PC-3 (cell line): Measurements from ENCODE around the gene ENKD1. TPM values are rescaled to one million over a fixed set of nuclear protein-coding genes. Genes with fewer than 3 reads are reported as not detected.
A peak's percentile ranks its signal among the peaks of the same experiment; 100 is the strongest.

ENCODE experiments used
- ATAC-seq: fragments of 200-7000 bp; cut with Tn5 transposase; 2 replicates; pipeline ENCODE4 v1.9.1; 2020; ENCODE audit warnings: mild to moderate bottlenecking, moderate library complexity
- BruUV-seq: library from RNA; stranded (reverse); fragments of 400-500 nt; replicated peaks from 2 replicates; lab custom pipeline; 2021; lab: Mats Ljungman, UMichigan
- CTCF ChIA-PET: fragments of 300-600 bp; sonication (Branson Sonifier 250); formaldehyde crosslinking; loops from one replicate; lab custom pipeline; 2022; ENCODE audit warnings: antibody characterized with exemption; lab: Charles Lee
- POLR2A ChIA-PET: fragments of 300-600 bp; sonication (Branson Sonifier 250); formaldehyde crosslinking; loops from one replicate; lab custom pipeline; 2022; ENCODE audit warnings: antibody characterized with exemption; ENCODE audit not compliant: unreplicated experiment; lab: Charles Lee
- DNase-seq: peaks from one replicate; pipeline ENCODE4 v3.0.0-alpha.2; 2015
- H2AFZ ChIP-seq: fragments of 300-600 bp; sonication (generic); 2 replicates; pipeline ENCODE4 v1.6.0; 2016; ENCODE audit warnings: antibody characterized with exemption, low read length
- H3F3A ChIP-seq: fragments of 300-600 bp; sonication (generic); one replicate; pipeline ENCODE4 v1.6.0; 2017; ENCODE audit warnings: antibody characterized with exemption, low read length, control low read depth, mild to moderate bottlenecking; ENCODE audit not compliant: unreplicated experiment
- H3K27ac ChIP-seq: fragments of 300-600 bp; sonication (generic); 2 replicates; pipeline ENCODE4 v1.5.1; 2016; ENCODE audit warnings: mild to moderate bottlenecking, low read length
- H3K27me3 ChIP-seq: fragments of 300-600 bp; sonication (generic); 2 replicates; pipeline ENCODE4 v1.6.1; 2016; ENCODE audit warnings: low read length, mixed read lengths
- H3K36me3 ChIP-seq: fragments of 300-600 bp; sonication (generic); 2 replicates; pipeline ENCODE4 v1.6.1; 2016; ENCODE audit warnings: low read depth, mixed run types, low read length, mixed read lengths
- H3K4me1 ChIP-seq: fragments of 300-600 bp; sonication (generic); 2 replicates; pipeline ENCODE4 v1.5.1; 2016; ENCODE audit warnings: low read length; ENCODE audit not compliant: insufficient read depth
- H3K4me2 ChIP-seq: fragments of 300-600 bp; sonication (generic); 2 replicates; pipeline ENCODE4 v1.6.0; 2016; ENCODE audit warnings: low read length
- H3K4me3 ChIP-seq: fragments of 300-600 bp; sonication (generic); 2 replicates; pipeline ENCODE4 v1.5.1; 2016; ENCODE audit warnings: mild to moderate bottlenecking, low read length, mixed read lengths
- H3K79me2 ChIP-seq: fragments of 300-600 bp; sonication (generic); 2 replicates; pipeline ENCODE4 v1.6.1; 2017; ENCODE audit warnings: low read length, mixed read lengths
- H3K9ac ChIP-seq: fragments of 300-600 bp; sonication (generic); 2 replicates; pipeline ENCODE4 v1.6.0; 2016; ENCODE audit warnings: mild to moderate bottlenecking, low read length
- H3K9me2 ChIP-seq: fragments of 300-600 bp; sonication (generic); replicated peaks from 2 replicates; pipeline ENCODE4 v1.6.1; 2016; ENCODE audit warnings: mixed run types, low read length, mixed read lengths
- H3K9me3 ChIP-seq: fragments of 300-600 bp; sonication (generic); 2 replicates; pipeline ENCODE4 v1.6.1; 2016; ENCODE audit warnings: low read length, mixed read lengths
- H4K20me1 ChIP-seq: fragments of 300-600 bp; sonication (generic); 2 replicates; pipeline ENCODE4 v1.6.1; 2016; ENCODE audit warnings: low read length, mixed read lengths
- EZH2 ChIP-seq: fragments of 300-600 bp; sonication (generic); IDR thresholded peaks from one replicate; pipeline ENCODE4 v1.6.1; 2017; ENCODE audit warnings: antibody characterized with exemption, mild to moderate bottlenecking, low read length; ENCODE audit not compliant: unreplicated experiment
- EZH2phosphoT487 ChIP-seq: fragments of 300-600 bp; sonication (generic); IDR thresholded peaks from 2 replicates; pipeline ENCODE4 v1.6.1; 2018; ENCODE audit warnings: mild to moderate bottlenecking, antibody characterized with exemption, low read length, borderline replicate concordance
- intact Hi-C: fragments of 100-400 bp; cut with micrococcal nuclease; formaldehyde crosslinking; loops from 2 replicates; pipeline ENCODE4 v1.9.0; 2023
- total RNA-seq: library from RNA; depleted of rRNA; stranded (reverse); fragments of >200 nt; gene quantifications from 2 replicates; pipeline ENCODE4 v1.2.3, GENCODE V29; 2014
- TF ChIP-seq, protein P1 (sequence below): fragments of 300-600 bp; sonication (generic); conservative IDR thresholded peaks from 2 replicates; pipeline ENCODE4 v1.5.1; 2017; ENCODE audit warnings: antibody characterized with exemption, low read depth, mild to moderate bottlenecking, low read length

ENKD1 gene
- total RNA-seq, 1 experiment from 2014 or later: 19.4 TPM

DNA sequence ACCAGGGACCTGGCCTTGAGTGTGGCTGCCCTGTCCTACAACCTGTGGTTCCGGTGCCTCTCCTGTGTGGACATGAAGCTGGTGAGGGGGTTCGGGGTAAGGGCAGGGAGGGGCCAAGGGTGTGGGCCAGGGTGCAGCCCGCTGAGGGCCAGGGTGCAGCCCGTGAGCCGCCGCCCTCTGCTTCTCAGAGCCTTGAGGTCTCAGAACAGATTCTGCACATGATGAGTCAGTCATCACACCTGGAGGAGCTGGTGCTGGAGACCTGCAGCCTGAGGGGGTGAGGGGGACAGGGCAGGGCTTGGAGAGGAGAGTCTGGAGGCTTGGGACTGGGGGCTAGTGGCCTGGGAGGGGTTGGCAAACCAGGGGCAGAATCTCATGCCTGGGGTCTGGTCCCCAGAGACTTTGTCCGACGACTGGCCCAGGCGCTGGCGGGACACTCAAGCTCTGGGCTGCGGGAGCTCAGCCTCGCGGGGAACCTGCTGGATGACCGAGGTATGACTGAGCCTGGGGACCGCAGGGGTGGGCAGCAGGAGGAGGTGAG is 19.4 kb downstream of the ENKD1 start:
- no peaks in the 10 kb centered on the region for H3K36me3 ChIP-seq
- H3K9me2 ChIP-seq: no peaks in the 10 kb centered on the region
- H3K27me3 ChIP-seq: no peaks in the 10 kb centered on the region
- no peak overlapping the region for H3K9ac ChIP-seq
- H3K4me2 ChIP-seq: no peak overlapping the region
- H3K27ac ChIP-seq: no peak overlapping the region
- no peaks in the 10 kb centered on the region for H3F3A ChIP-seq
- DNase-seq (peak; percentile 28), ATAC-seq (no peak; the same call in 1 of the 2 replicates)
- H3K79me2 ChIP-seq: no peaks in the 10 kb centered on the region
- no TSS peak for BruUV-seq
- TF ChIP-seq EZH2phosphoT487 (no peak), EZH2 (no peak)
- TF ChIP-seq, protein P1, sequence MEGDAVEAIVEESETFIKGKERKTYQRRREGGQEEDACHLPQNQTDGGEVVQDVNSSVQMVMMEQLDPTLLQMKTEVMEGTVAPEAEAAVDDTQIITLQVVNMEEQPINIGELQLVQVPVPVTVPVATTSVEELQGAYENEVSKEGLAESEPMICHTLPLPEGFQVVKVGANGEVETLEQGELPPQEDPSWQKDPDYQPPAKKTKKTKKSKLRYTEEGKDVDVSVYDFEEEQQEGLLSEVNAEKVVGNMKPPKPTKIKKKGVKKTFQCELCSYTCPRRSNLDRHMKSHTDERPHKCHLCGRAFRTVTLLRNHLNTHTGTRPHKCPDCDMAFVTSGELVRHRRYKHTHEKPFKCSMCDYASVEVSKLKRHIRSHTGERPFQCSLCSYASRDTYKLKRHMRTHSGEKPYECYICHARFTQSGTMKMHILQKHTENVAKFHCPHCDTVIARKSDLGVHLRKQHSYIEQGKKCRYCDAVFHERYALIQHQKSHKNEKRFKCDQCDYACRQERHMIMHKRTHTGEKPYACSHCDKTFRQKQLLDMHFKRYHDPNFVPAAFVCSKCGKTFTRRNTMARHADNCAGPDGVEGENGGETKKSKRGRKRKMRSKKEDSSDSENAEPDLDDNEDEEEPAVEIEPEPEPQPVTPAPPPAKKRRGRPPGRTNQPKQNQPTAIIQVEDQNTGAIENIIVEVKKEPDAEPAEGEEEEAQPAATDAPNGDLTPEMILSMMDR: no peak
- no peaks in the 10 kb centered on the region for H4K20me1 ChIP-seq
- intact Hi-C loops: no loop called here
- H3K4me3 ChIP-seq: no peak overlapping the region
- ChIA-PET POLR2A (no interaction called here), CTCF (no interaction called here)
- no peaks in the 10 kb centered on the region for H3K4me1 ChIP-seq
- H2AFZ ChIP-seq: no peak overlapping the region
- no peaks in the 10 kb centered on the region for H3K9me3 ChIP-seq

GRCh38 chr16:67645397-67646121 is 21.0 kb downstream of the ENKD1 start:
- no peaks in the 10 kb centered on the region for H3K79me2 ChIP-seq
- H3K4me1 ChIP-seq: no peaks in the 10 kb centered on the region
- H3K27ac ChIP-seq: no peak overlapping the region
- no peak overlapping the region for H3K4me3 ChIP-seq
- no peaks in the 10 kb centered on the region for H3K9me2 ChIP-seq
- POLR2A ChIA-PET: no interaction called here
- no peaks in the 10 kb centered on the region for H3F3A ChIP-seq
- TF ChIP-seq EZH2 (no peak), EZH2phosphoT487 (no peak)
- TF ChIP-seq, protein P1: no peak
- no peak overlapping the region for H2AFZ ChIP-seq
- no peak overlapping the region for H3K9ac ChIP-seq
- no TSS peak for BruUV-seq
- ATAC-seq (no peak), DNase-seq (no peak)
- no peaks in the 10 kb centered on the region for H3K36me3 ChIP-seq
- intact Hi-C loops: no loop called here
- no peaks in the 10 kb centered on the region for H3K9me3 ChIP-seq
- no peaks in the 10 kb centered on the region for H4K20me1 ChIP-seq
- CTCF ChIA-PET: no interaction called here
- H3K27me3 ChIP-seq: no peaks in the 10 kb centered on the region
- no peak overlapping the region for H3K4me2 ChIP-seq

DNA sequence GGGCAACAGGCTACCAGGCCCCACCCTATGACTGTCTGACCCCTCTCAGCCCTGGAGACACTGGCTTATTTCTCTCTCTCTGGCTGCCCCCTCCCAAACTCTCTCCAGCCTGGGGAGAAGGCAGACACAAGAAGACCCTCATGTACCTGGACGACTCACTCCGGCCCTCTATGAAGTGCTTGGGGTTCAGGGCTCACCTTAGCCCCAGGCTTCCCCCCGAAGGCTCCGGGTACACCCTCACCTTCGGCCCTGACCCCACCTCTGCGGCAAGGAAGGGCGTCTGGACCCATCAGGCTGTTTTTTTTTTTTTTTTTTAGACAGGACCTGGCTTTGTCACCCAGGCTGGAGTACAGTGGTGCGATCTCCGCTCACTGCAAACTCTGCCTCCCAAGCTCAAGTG is 22.5 kb downstream of the ENKD1 start:
- no peaks in the 10 kb centered on the region for H4K20me1 ChIP-seq
- TF ChIP-seq EZH2phosphoT487 (no peak), EZH2 (no peak)
- TF ChIP-seq, protein P1: no peak
- no peak overlapping the region for H2AFZ ChIP-seq
- no peaks in the 10 kb centered on the region for H3K36me3 ChIP-seq
- no peaks in the 10 kb centered on the region for H3K9me3 ChIP-seq
- ChIA-PET CTCF (no interaction called here), POLR2A (no interaction called here)
- no peaks in the 10 kb centered on the region for H3K79me2 ChIP-seq
- no peak overlapping the region for H3K27ac ChIP-seq
- intact Hi-C loops: no loop called here
- H3K4me3 ChIP-seq: no peak overlapping the region
- H3F3A ChIP-seq: no peaks in the 10 kb centered on the region
- no TSS peak for BruUV-seq
- no peaks in the 10 kb centered on the region for H3K4me1 ChIP-seq
- no peaks in the 10 kb centered on the region for H3K27me3 ChIP-seq
- ATAC-seq (no peak), DNase-seq (no peak)
- no peak overlapping the region for H3K4me2 ChIP-seq
- H3K9me2 ChIP-seq: no peaks in the 10 kb centered on the region
- H3K9ac ChIP-seq: no peak overlapping the region
